Measurements from ENCODE around the gene PFDN4. TPM values are rescaled to one million over a fixed set of nuclear protein-coding genes. Genes with fewer than 3 reads are reported as not detected.

The PFDN4 gene
- total RNA-seq, 4 donors from 2014 or later = 4.6 to 73.5 (median 28.5) TPM

DNA sequence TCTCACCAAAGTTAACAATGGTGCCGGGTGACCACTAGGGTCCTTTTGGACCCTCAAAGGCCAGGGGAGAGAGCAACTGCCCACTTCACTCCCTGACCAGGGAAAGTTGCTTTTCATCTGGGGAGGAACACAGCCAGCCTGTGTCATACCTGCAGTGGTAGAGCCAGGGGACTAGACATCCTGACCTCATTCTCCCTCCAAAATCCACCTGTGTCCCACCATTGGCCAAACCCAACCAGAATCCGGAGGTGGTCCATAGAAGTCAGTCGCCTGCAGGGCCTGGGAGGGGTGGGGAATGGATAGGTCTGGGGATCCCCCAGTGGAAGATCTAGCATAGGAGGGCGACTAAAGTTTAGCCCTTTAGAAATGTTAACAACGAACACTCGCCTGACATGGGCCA lies 12.8 kb downstream of the PFDN4 start:
- WGBS, 2 donors (ENCODE audit: low coverage in 1 of 2) = 90 to 100% methylated on average over 2 to 6 of the region's 6 CpGs
- TF ChIP-seq POLR2AphosphoS5 (IDR thresholded peaks at IDR 0.05) = no peak
- no peak for TF ChIP-seq EP300 (IDR thresholded peaks at IDR 0.05; ENCODE audit: low read depth)
- TF ChIP-seq POLR2A (IDR thresholded peaks at IDR 0.05) = no peak
- TF ChIP-seq, protein P1, sequence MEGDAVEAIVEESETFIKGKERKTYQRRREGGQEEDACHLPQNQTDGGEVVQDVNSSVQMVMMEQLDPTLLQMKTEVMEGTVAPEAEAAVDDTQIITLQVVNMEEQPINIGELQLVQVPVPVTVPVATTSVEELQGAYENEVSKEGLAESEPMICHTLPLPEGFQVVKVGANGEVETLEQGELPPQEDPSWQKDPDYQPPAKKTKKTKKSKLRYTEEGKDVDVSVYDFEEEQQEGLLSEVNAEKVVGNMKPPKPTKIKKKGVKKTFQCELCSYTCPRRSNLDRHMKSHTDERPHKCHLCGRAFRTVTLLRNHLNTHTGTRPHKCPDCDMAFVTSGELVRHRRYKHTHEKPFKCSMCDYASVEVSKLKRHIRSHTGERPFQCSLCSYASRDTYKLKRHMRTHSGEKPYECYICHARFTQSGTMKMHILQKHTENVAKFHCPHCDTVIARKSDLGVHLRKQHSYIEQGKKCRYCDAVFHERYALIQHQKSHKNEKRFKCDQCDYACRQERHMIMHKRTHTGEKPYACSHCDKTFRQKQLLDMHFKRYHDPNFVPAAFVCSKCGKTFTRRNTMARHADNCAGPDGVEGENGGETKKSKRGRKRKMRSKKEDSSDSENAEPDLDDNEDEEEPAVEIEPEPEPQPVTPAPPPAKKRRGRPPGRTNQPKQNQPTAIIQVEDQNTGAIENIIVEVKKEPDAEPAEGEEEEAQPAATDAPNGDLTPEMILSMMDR (IDR thresholded peaks at IDR 0.05) = no peak
- in situ Hi-C loops (cut with MboI; ENCODE audit: low pct_ligation_motif_present in 1 of 4, low pct_unique_long_range_greater_than_20kb in 1 of 4, low sequenced_read_pairs in 3 of 4) = loop anchor here (5.0 to 25.0 kb wide), 4 partner anchors 414 to 658 kb away; no protein-coding TSS in a partner anchor

DNA sequence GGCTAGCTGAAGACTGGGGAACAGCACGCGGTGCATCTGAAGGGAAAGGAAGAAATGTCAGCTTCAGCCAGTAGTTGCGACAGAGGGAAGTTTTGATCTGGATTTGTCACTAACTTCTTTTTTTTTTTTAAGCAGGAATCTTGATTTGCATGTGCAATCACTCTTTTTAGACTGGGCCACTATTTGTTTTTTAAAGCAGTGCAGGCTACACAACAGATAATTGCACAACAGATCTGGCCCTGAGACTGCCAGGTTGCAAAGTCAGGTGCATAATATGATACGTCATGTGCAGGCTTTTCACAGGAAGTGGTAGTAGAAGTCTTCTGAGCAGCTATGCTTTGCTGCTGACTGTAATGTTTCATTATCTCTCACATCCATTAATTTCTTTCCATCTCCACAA lies 13.5 kb downstream of the PFDN4 start:
- Histone ChIP-seq H3K9me3 (no peaks in the 10 kb centered on the region), H3K4me3 (no peak overlapping the region), H3K36me3 (peaks cover 0 to 9% (median 2%) of the 10 kb centered on the region in 4 donors), H3K4me1 (no peaks in the 10 kb centered on the region), H3K27me3 (no peaks in the 10 kb centered on the region), H3K27ac (no peak overlapping the region)
- TF ChIP-seq, protein P1 (IDR thresholded peaks at IDR 0.05) = no peak
- TF ChIP-seq EP300 (IDR thresholded peaks at IDR 0.05; ENCODE audit: low read depth) (no peak), POLR2A (IDR thresholded peaks at IDR 0.05) (no peak), POLR2AphosphoS5 (IDR thresholded peaks at IDR 0.05) (no peak)
- in situ Hi-C loops (cut with MboI; ENCODE audit: low pct_ligation_motif_present in 1 of 4, low pct_unique_long_range_greater_than_20kb in 1 of 4, low sequenced_read_pairs in 3 of 4) (loop anchor here (5.0 to 25.0 kb wide), 4 partner anchors 413 to 659 kb away; no protein-coding TSS in a partner anchor), intact Hi-C loops (cut with DNase I; ENCODE audit: low total_unique reads) (loop anchor here (5.0 kb wide), 1 partner anchor 426 kb away; no protein-coding TSS in a partner anchor)
- no peak for DNase-seq
- 78 to 85% methylated on average over 4 of the region's 4 CpGs for WGBS, 2 donors (ENCODE audit: low coverage in 1 of 2)

More for the DNA sequence above, 12.8 kb downstream of the PFDN4 start:
- intact Hi-C loops (cut with DNase I; ENCODE audit: low total_unique reads) = loop anchor here (5.0 kb wide), 1 partner anchor 427 kb away; no protein-coding TSS in a partner anchor
- Histone ChIP-seq H3K4me1 (no peaks in the 10 kb centered on the region), H3K36me3 (peaks cover 0 to 9% (median 2%) of the 10 kb centered on the region in 4 donors), H3K27ac (no peak overlapping the region), H3K27me3 (no peaks in the 10 kb centered on the region), H3K9me3 (no peaks in the 10 kb centered on the region), H3K4me3 (no peak overlapping the region)
- DNase-seq = no peak

DNA sequence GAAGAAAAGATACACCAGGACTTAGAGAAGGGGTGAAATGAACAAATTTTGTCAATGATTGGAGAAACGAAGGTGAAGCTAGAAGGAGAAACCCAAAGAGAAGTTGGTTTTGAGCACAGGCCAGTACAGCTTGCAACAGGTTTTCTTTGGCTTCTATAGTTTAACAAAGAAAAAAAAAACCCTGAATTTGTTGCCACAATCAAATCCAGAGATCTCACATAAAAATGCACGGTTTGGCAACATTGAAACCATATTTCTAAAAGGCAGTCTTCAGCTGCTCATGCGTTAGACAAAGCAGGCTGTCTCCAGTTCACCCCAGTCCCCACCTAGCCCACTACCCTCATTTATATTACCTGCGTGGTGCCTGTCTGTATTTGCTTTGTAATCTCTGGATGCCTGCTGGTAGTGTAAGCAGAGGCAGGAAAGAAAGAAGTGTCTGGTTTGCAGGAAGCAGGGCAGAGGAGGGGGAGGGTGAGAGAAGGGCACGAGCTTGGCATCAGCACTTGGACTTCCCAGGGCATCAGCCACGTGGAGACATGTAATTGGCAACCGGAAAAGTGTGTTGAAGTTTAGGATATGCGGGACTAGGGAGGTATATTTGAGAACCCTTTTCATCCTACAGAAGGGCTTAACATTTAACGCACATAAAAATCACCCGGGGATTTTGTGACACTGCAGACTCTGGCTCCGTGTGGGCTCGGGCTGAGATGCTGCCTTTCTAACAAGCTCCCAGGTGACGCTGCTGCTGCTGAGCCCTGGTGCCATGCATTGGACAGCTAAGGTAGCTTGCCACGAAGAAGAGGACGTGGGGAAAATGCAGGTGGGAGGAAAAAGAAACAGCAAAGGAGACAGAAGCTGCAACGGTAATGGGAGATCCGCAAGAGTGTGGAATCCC lies 14.4 kb downstream of the PFDN4 start:
- H3K36me3 ChIP-seq = peaks cover 0 to 9% (median 2%) of the 10 kb centered on the region in 4 donors
- 62 to 63% methylated on average over 15 to 17 of the region's 17 CpGs for WGBS, 2 donors (ENCODE audit: low coverage in 1 of 2)
- TF ChIP-seq EP300 (IDR thresholded peaks at IDR 0.05; ENCODE audit: low read depth) = no peak
- no peak for TF ChIP-seq POLR2A (IDR thresholded peaks at IDR 0.05)
- TF ChIP-seq POLR2AphosphoS5 (IDR thresholded peaks at IDR 0.05) = no peak
- TF ChIP-seq, protein P1 (IDR thresholded peaks at IDR 0.05) = no peak
- H3K9me3 ChIP-seq = no peaks in the 10 kb centered on the region
- no peaks in the 10 kb centered on the region for H3K4me1 ChIP-seq
- H3K27me3 ChIP-seq = no peaks in the 10 kb centered on the region
- intact Hi-C loops (cut with DNase I; ENCODE audit: low total_unique reads) (loop anchor here (5.0 kb wide), 1 partner anchor 425 kb away; no protein-coding TSS in a partner anchor), in situ Hi-C loops (cut with MboI; ENCODE audit: low pct_ligation_motif_present in 1 of 4, low pct_unique_long_range_greater_than_20kb in 1 of 4, low sequenced_read_pairs in 3 of 4) (loop anchor here (5.0 to 25.0 kb wide), 4 partner anchors 413 to 660 kb away; no protein-coding TSS in a partner anchor)
- no peak overlapping the region for H3K27ac ChIP-seq
- no peak for DNase-seq
- no peak overlapping the region for H3K4me3 ChIP-seq

DNA sequence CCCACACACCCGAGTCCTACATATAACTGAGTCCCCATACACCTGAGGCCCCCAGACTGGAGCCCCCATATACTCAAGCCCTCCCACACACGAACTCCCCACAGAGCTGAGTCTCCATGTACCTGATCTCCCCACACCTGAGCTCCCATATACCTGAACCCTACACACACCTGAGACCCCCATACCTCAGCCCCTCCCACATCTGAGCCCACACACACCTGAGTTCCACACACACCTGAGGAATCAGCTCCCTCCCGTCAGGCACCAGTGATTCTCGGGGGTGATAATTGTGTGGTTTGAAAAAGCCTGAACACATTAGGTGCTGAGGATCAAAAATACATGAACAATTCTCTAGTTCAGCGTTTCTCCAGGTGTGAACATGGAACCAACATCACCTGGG lies 15.4 kb downstream of the PFDN4 start:
- Histone ChIP-seq H3K4me1 (no peaks in the 10 kb centered on the region), H3K36me3 (peaks cover 0 to 9% (median 2%) of the 10 kb centered on the region in 4 donors), H3K27ac (no peak overlapping the region), H3K9me3 (no peaks in the 10 kb centered on the region), H3K27me3 (no peaks in the 10 kb centered on the region), H3K4me3 (no peak overlapping the region)
- DNase-seq = no peak
- intact Hi-C loops (cut with DNase I; ENCODE audit: low total_unique reads) = loop anchor here (5.0 kb wide), 1 partner anchor 424 kb away; no protein-coding TSS in a partner anchor
- in situ Hi-C loops (cut with MboI; ENCODE audit: low pct_ligation_motif_present in 1 of 4, low pct_unique_long_range_greater_than_20kb in 1 of 4, low sequenced_read_pairs in 3 of 4) = loop anchor here (5.0 to 25.0 kb wide), 4 partner anchors 412 to 661 kb away; no protein-coding TSS in a partner anchor
- TF ChIP-seq, protein P1 (IDR thresholded peaks at IDR 0.05) = no peak
- TF ChIP-seq EP300 (IDR thresholded peaks at IDR 0.05; ENCODE audit: low read depth) (no peak), POLR2A (IDR thresholded peaks at IDR 0.05) (no peak), POLR2AphosphoS5 (IDR thresholded peaks at IDR 0.05) (no peak)
- WGBS, 2 donors (ENCODE audit: low coverage in 1 of 2) = 80% methylated on average over 1 to 5 of the region's 5 CpGs

Data from transverse colon (tissue), 4 donors.